Ishikawa (cell line): ENCODE measurements around the gene KLHL25.

Experiments used
- CEBPB ChIP-seq: IDR thresholded peaks from 2 replicates; pipeline ENCODE4 v1.6.1; 2012
- EGR1 ChIP-seq: IDR thresholded peaks from 2 replicates; pipeline ENCODE4 v1.6.1; 2012
- EP300 ChIP-seq: IDR thresholded peaks from 2 replicates; pipeline ENCODE4 v1.6.1; 2012; ENCODE audit warnings: borderline replicate concordance
- FOXM1 ChIP-seq: IDR thresholded peaks from 2 replicates; pipeline ENCODE4 v1.6.1; 2012; ENCODE audit warnings: low read depth, borderline replicate concordance
- MAX ChIP-seq: IDR thresholded peaks from 2 replicates; pipeline ENCODE4 v1.6.1; 2012
- REST ChIP-seq: IDR thresholded peaks from 2 replicates; pipeline ENCODE4 v1.6.1; 2012; ENCODE audit warnings: low read depth, mild to moderate bottlenecking
- USF1 ChIP-seq: IDR thresholded peaks from 2 replicates; pipeline ENCODE4 v1.6.1; 2012

GRCh38 chr15:85744579-85744978, 50.1 kb downstream of the KLHL25 start:
- TF ChIP-seq MAX = no peak
- no peak for TF ChIP-seq EP300
- no peak for TF ChIP-seq REST
- TF ChIP-seq CEBPB = no peak
- TF ChIP-seq USF1 = no peak
- no peak for TF ChIP-seq FOXM1
- no peak for TF ChIP-seq EGR1
